Tibial nerve (tissue), 3 donors: ENCODE measurements around the gene CDK18.
A peak's percentile ranks its signal among the peaks of the same experiment; 100 is the strongest.

Experiments
- CTCF ChIP-seq, 5 experiments: fragments of 200-600 bp in 3 of 5; fragments of 450-650 bp in 2 of 5; sonication (generic) in 3 of 5; IDR thresholded peaks; one replicate each; pipeline ENCODE4 v1.5.1; 2016 to 2019; ENCODE audit warnings: antibody characterized with exemption in 5 of 5, mild to moderate bottlenecking in 3 of 5, moderate library complexity in 2 of 5
- POLR2A ChIP-seq, 2 donors: fragments of 450-650 bp; IDR thresholded peaks; one replicate each; pipeline ENCODE4 v1.6.1; 2017; ENCODE audit warnings: antibody characterized with exemption in 2 of 2, mild to moderate bottlenecking in 2 of 2, moderate library complexity in 2 of 2

DNA sequence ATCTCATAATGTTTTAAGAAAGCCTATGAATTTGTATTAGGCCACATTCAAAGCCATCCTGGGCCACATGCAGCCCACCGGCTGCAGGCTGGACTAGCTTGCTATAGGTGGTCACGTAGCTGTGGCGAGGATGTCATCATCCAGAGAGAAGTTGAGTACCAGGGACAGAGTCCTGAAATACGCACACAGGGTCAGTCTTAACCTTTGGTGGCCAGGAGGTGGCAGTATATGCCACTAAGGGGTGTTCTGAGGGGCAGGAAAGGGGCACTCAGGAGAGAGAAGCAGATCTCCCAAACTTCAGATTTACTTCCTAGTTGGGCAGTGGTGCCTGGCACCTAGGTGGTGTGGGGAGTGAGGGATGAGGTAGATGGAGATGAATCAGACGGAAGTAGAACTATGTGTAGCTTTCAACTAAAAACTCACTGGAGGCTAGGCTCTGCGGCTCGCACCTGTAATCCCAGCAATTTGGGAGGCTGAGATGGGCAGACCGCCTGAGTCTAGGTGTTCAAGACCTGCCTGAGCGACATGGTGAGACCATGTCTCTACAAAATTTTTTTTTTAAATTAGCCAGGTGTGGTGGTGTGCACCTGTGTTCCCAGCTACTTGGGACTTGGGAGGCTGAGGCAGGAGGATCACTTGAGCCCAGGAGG, 16.3 kb upstream of the CDK18 start:
- peak; percentile 63 to 77 (median 72) for TF ChIP-seq CTCF (IDR thresholded peaks at IDR 0.05)
- TF ChIP-seq POLR2A (IDR thresholded peaks at IDR 0.05) = no peak
